Fibroblast of villous mesenchyme (primary cell): ENCODE data around the gene LEUTX. TPM values are rescaled to one million over a fixed set of nuclear protein-coding genes. Genes with fewer than 3 reads are reported as not detected.
"Not testable (repeated sequence)": the region's sequence is repeated elsewhere in the genome, so short reads cannot be mapped to it uniquely, and the experiment has no call there.

Source experiments
- DNase-seq: peaks from one replicate; pipeline ENCODE4 v3.0.0-alpha.2; 2010; ENCODE audit warnings: low read depth
- H3K4me3 ChIP-seq: 2 replicates; pipeline ENCODE4 v1.5.1; 2011; ENCODE audit warnings: low read depth, mild to moderate bottlenecking, low read length
- total RNA-seq: library from RNA; depleted of rRNA; stranded (reverse); fragments of >200 nt; gene quantifications from 2 replicates; pipeline ENCODE4 v1.2.3, GENCODE V29; 2012
- TF ChIP-seq, protein P1 (sequence below): IDR thresholded peaks from 2 replicates; pipeline ENCODE4 v1.5.1; 2012; ENCODE audit warnings: low read depth, mild to moderate bottlenecking, low read length; ENCODE audit not compliant: insufficient read depth

LEUTX gene
- total RNA-seq, 1 donor: not detected

DNA sequence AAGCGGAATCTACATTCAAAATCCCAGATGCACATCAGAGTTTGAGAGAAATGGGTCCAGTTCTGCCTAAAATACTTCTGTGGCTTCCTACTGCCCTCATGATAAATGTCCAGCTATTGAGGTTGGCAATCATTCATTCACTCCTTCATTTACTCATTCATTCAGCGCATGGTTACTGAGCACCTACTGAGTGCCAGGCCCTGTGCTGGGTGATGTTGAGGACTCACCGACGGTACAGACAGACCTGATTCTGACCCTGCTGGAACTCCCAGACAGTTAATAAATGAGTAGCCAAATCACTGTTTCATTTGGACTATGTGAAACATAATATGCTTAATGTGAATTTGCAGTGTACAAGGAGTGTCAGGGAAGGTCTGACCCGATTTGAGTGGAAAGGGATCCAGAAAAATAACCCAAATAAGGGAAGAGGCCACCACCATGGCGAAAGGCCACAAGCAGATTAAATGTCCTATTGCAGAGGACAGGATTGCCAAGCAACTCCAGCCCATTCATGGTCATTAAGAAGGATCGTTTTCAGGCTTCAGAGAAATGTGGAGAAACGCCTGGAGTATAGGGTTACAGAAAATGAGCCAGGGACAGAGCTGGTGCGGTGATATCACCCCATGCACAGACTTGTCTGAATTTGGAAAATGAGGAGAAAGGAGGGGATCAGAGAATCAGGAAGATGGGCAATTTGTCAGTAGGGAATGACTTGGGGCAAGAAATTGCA, 34.8 kb downstream of the LEUTX start:
- TF ChIP-seq, protein P1, sequence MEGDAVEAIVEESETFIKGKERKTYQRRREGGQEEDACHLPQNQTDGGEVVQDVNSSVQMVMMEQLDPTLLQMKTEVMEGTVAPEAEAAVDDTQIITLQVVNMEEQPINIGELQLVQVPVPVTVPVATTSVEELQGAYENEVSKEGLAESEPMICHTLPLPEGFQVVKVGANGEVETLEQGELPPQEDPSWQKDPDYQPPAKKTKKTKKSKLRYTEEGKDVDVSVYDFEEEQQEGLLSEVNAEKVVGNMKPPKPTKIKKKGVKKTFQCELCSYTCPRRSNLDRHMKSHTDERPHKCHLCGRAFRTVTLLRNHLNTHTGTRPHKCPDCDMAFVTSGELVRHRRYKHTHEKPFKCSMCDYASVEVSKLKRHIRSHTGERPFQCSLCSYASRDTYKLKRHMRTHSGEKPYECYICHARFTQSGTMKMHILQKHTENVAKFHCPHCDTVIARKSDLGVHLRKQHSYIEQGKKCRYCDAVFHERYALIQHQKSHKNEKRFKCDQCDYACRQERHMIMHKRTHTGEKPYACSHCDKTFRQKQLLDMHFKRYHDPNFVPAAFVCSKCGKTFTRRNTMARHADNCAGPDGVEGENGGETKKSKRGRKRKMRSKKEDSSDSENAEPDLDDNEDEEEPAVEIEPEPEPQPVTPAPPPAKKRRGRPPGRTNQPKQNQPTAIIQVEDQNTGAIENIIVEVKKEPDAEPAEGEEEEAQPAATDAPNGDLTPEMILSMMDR: no peak
- DNase-seq: no peak
- H3K4me3 ChIP-seq: no peak overlapping the region

DNA sequence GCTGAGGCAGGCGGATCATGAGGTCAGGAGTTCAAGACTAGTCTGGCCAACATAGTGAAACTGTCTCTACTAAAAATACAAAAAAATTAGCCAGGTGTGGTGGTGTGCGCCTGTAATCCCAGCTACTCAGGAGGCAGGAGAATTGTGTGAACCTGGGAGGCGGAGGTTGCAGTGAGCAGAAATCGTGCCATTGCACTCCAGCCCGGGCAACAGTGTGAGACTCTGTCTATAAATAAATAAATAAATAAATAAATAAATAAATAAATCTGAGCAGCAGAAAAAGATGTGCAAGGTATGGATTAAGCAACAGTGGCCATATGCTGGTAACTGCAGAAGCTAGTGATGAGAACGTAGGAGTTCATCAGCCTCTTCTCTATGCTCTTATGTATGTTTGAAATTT, 35.5 kb downstream of the LEUTX start:
- not testable (repeated sequence) for H3K4me3 ChIP-seq, DNase-seq

- H3K4me3 ChIP-seq: no peak overlapping the region
- TF ChIP-seq, protein P1: no peak
- no peak for DNase-seq
Observed at GRCh38 chr19:39814595-39814994, 35.9 kb downstream of the LEUTX start.

DNA sequence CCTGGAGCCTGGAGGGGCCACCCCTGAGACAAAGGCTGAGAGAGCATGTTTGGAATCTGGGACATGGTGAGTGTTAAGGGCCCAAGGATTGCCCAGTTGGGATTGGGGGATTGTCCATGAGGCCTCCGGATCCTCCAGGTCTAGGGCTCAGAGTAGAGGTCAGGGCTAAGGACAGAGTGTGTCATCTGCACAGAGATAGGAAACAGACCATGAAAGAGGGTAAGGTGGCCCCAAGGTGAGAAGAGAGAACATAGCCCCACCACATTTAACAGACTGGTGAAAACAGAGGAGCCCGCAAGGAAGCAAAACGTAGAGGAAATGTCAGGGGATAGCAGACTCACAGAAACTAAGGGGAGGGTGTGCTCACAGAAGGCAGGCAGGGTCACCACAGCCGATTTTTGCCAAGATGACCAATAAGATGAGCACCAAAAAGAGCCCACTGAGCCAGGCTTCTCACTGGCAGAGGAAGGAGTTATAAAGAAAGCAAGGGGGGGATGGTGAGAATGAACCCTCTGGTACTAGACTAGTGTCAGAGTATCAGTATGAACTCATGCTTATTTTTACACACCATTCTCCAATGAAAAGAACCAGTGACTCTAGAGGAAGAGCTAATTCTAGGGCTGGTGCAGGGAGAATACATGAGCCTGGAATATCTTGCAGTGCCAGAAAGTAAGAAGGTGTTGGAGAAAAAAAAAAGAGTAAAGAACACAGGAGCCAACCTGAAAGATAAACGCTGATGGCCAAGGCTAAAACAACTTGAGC, 37.8 kb downstream of the LEUTX start:
- no peak for DNase-seq
- H3K4me3 ChIP-seq: no peak overlapping the region
- TF ChIP-seq, protein P1: no peak

GRCh38 chr19:39817888-39818561, 39.4 kb downstream of the LEUTX start:
- TF ChIP-seq, protein P1: no peak

DNA sequence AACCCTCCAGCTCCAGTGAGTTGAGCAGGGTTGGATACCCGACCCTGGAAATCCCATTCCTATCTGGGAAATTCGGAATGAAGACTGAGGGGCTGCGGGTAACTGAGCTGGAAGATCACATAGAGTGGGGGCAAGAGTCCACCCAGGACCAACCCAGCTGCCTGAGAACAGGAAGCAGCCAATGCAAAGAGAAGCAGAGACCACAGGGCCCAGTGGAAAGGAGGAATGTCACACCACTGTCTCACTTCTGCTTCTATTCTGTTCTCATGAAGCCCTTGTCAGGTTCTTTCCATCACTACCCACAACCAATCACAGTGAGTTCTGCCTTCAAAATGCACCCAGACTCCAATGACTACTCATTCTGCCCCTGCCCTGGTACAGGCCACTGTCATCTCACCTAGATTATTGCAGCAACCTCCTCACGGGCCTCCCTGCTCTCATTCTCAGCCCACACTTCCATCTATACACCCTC, 40.0 kb downstream of the LEUTX start:
- no peak for DNase-seq
- TF ChIP-seq, protein P1: no peak

More at GRCh38 chr19:39817888-39818561, 39.4 kb downstream of the LEUTX start:
- H3K4me3 ChIP-seq: no peak overlapping the region
- no peak for DNase-seq

DNA sequence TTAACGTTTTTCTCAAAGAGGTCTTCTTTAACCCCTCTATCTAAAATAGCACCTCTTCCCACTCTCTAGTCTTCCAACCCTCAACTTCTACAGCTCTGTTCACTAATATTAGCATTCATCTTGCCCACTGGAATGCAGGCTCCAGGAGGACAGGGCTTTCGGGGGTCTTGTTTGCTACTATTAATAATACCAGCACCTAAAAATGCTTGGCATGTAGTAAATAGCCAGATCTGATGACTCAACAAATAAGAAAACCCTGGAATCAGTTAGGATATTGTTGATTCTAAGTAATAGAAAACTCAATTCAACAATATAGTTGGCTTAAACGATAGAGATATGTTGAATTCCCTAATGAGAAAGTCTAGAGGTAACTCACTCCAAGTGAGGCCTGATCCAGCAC, 41.1 kb downstream of the LEUTX start:
- no peak overlapping the region for H3K4me3 ChIP-seq
- no peak for DNase-seq
- TF ChIP-seq, protein P1: no peak

More for the DNA sequence above, 40.0 kb downstream of the LEUTX start:
- no peak overlapping the region for H3K4me3 ChIP-seq
